OCI-M1 (cell line): ENCODE data around the gene GGACT.

Experiments used
- DNase-seq: peaks from one replicate; lab custom pipeline; 2025; lab: John Stamatoyannopoulos, UW

GGACT gene

GRCh38 chr13:100547791-100548201 is 40.8 kb downstream of the GGACT start:
- DNase-seq = no peak

- no peak for DNase-seq
These were observed 41.7 kb downstream of the GGACT start for GRCh38 chr13:100546713-100547405.

- no peak for DNase-seq
These were observed 42.9 kb downstream of the GGACT start for GRCh38 chr13:100545684-100546061.

- no peak for DNase-seq
These were observed 43.5 kb downstream of the GGACT start for GRCh38 chr13:100544866-100545683.

GRCh38 chr13:100543872-100544602 is 44.6 kb downstream of the GGACT start:
- DNase-seq = no peak

- peak; percentile 86 for DNase-seq
These were observed 45.8 kb downstream of the GGACT start for GRCh38 chr13:100542826-100543156.

- DNase-seq = no peak
These were observed 46.4 kb downstream of the GGACT start for GRCh38 chr13:100541897-100542825.

GRCh38 chr13:100540621-100541020 is 48.0 kb downstream of the GGACT start:
- no peak for DNase-seq

- no peak for DNase-seq
These were observed 50.6 kb downstream of the GGACT start for GRCh38 chr13:100537951-100538462.

- DNase-seq = no peak
These were observed 51.1 kb downstream of the GGACT start for GRCh38 chr13:100537486-100537885.

- DNase-seq = no peak
These were observed 51.9 kb downstream of the GGACT start for GRCh38 chr13:100536643-100537180.

GRCh38 chr13:100535426-100536135 is 53.0 kb downstream of the GGACT start:
- no peak for DNase-seq

- DNase-seq = no peak
These were observed 53.7 kb downstream of the GGACT start for GRCh38 chr13:100534911-100535310.

GRCh38 chr13:100534147-100534843 is 54.3 kb downstream of the GGACT start:
- DNase-seq = no peak

GRCh38 chr13:100533588-100534041 is 55.0 kb downstream of the GGACT start:
- no peak for DNase-seq

- DNase-seq = no peak
These were observed 55.7 kb downstream of the GGACT start for GRCh38 chr13:100532836-100533435.

GRCh38 chr13:100532090-100532766 is 56.4 kb downstream of the GGACT start:
- no peak for DNase-seq

- no peak for DNase-seq
These were observed 57.8 kb downstream of the GGACT start for GRCh38 chr13:100530671-100531213.
